ENCODE measurements around the gene TMUB2.

GRCh38 chr17:44176257-44176656 is 10.5 kb upstream of the TMUB2 start:
- TF ChIP-seq EZH2phosphoT487 (IDR thresholded peaks at IDR 0.05; ENCODE audit: borderline replicate concordance) (no peak), EZH2 (IDR thresholded peaks at IDR 0.05) (no peak), CTCF (IDR thresholded peaks at IDR 0.05 in 2 of 3, conservative IDR thresholded peaks at IDR 0.05 in 1 of 3; ENCODE audit: borderline replicate concordance in 1 of 3, insufficient read depth in 1 of 3, low read depth in 2 of 3, low read length in 2 of 3) (no peak), TCF7L2 (IDR thresholded peaks at IDR 0.05; ENCODE audit: borderline replicate concordance, extremely low read depth, insufficient read depth, insufficient read length) (no peak), EGR1 (IDR thresholded peaks at IDR 0.05; ENCODE audit: low read depth) (no peak), JUND (IDR thresholded peaks at IDR 0.05) (no peak), REST (IDR thresholded peaks at IDR 0.05; ENCODE audit: low read depth) (no peak), SP1 (IDR thresholded peaks at IDR 0.05; ENCODE audit: low read depth) (no peak), POLR2A (IDR thresholded peaks at IDR 0.05; ENCODE audit: borderline replicate concordance, extremely low read depth, insufficient read depth, insufficient read length) (no peak), ZFX (IDR thresholded peaks at IDR 0.05) (no peak), POLR2AphosphoS5 (IDR thresholded peaks at IDR 0.05; ENCODE audit: low read depth, low read length) (no peak), ATF3 (IDR thresholded peaks at IDR 0.05) (no peak), CEBPB (IDR thresholded peaks at IDR 0.05; ENCODE audit: low read depth) (no peak), ELF1 (IDR thresholded peaks at IDR 0.05; ENCODE audit: borderline replicate concordance, low read depth) (no peak)
